Panc1 (cell line): Measurements from ENCODE around the gene PEX13. TPM values are rescaled to one million over a fixed set of nuclear protein-coding genes. Genes with fewer than 3 reads are reported as not detected.

Source experiments
- ATAC-seq: fragments of 200-7000 bp; cut with Tn5 transposase; 2 replicates; pipeline ENCODE4 v1.9.1; 2020; ENCODE audit warnings: mild to moderate bottlenecking, moderate library complexity
- BruUV-seq: library from RNA; stranded (reverse); fragments of 400-500 nt; replicated peaks from 2 replicates; lab custom pipeline; 2021; lab: Mats Ljungman, UMichigan
- CTCF ChIA-PET: fragments of 300-600 bp; sonication (Branson Sonifier 250); formaldehyde crosslinking; loops from one replicate; lab custom pipeline; 2022; ENCODE audit warnings: antibody characterized with exemption; lab: Charles Lee
- POLR2A ChIA-PET: fragments of 300-600 bp; sonication (Branson Sonifier 250); formaldehyde crosslinking; loops from one replicate; lab custom pipeline; 2022; ENCODE audit warnings: antibody characterized with exemption; lab: Charles Lee
- DNase-seq: peaks from one replicate; pipeline ENCODE4 v3.0.0-alpha.2; 2010; ENCODE audit warnings: low read depth, low spot score
- H3K27ac ChIP-seq: 2 replicates; pipeline ENCODE4 v1.5.1; 2011; ENCODE audit warnings: mild to moderate bottlenecking, low read length, inconsistent platforms
- H3K27me3 ChIP-seq: fragments of 200-500 bp; sonication (Bioruptor generic); 2 replicates; pipeline ENCODE4 v1.6.0; 2014; ENCODE audit warnings: low read length, inconsistent platforms; ENCODE audit not compliant: control insufficient read depth, insufficient read depth
- H3K36me3 ChIP-seq: fragments of 200-500 bp; sonication (Bioruptor generic); 2 replicates; pipeline ENCODE4 v1.5.1; 2014; ENCODE audit warnings: inconsistent platforms, mild to moderate bottlenecking, low read length, moderate library complexity; ENCODE audit not compliant: control insufficient read depth, insufficient read depth
- H3K4me1 ChIP-seq: 2 replicates; pipeline ENCODE4 v1.5.1; 2011; ENCODE audit warnings: inconsistent platforms, mild to moderate bottlenecking, low read length, moderate library complexity; ENCODE audit not compliant: control insufficient read depth, insufficient read depth
- H3K4me3 ChIP-seq, 2 experiments: 2 replicates each; pipeline ENCODE4 v1.5.1; 2011 to 2012; ENCODE audit warnings: low read depth in 2 of 2, low read length in 2 of 2, mild to moderate bottlenecking in 2 of 2, inconsistent platforms in 1 of 2, moderate library complexity in 1 of 2
- H3K9me3 ChIP-seq: fragments of 200-500 bp; sonication (Bioruptor generic); 2 replicates; pipeline ENCODE4 v1.5.1; 2014; ENCODE audit warnings: low read depth, mild to moderate bottlenecking, inconsistent platforms, low read length, moderate library complexity; ENCODE audit not compliant: control insufficient read depth, insufficient read depth
- CTCF ChIP-seq: fragments of 450-650 bp; IDR thresholded peaks from 2 replicates; pipeline ENCODE4 v1.5.1; 2017; ENCODE audit warnings: mild to moderate bottlenecking
- POLR2AphosphoS5 ChIP-seq: IDR thresholded peaks from 2 replicates; pipeline ENCODE4 v1.6.1; 2012; ENCODE audit warnings: mild to moderate bottlenecking, low read depth, low read length, moderate library complexity
- REST ChIP-seq, 2 experiments: IDR thresholded peaks; 2 replicates each; pipeline ENCODE4 v1.6.1; 2011 to 2012; ENCODE audit warnings: low read depth in 2 of 2, control low read depth in 1 of 2, low read length in 1 of 2, mild to moderate bottlenecking in 1 of 2, moderate library complexity in 1 of 2; ENCODE audit not compliant: insufficient read depth in 1 of 2
- SIN3A ChIP-seq: IDR thresholded peaks from 2 replicates; pipeline ENCODE4 v1.6.1; 2012; ENCODE audit warnings: low read depth, mild to moderate bottlenecking, low read length, moderate library complexity, borderline replicate concordance; ENCODE audit not compliant: insufficient read depth
- TCF7L2 ChIP-seq: IDR thresholded peaks from 2 replicates; pipeline ENCODE4 v1.6.1; 2011; ENCODE audit warnings: mild to moderate bottlenecking, low read depth, low read length, inconsistent platforms
- in situ Hi-C: cut with HindIII; loops from 2 replicates; pipeline ENCODE4 v1.10.0; 2016; ENCODE audit warnings: low sequenced_read_pairs, low pct_unique_long_range_greater_than_20kb
- intact Hi-C: fragments of 100-400 bp; cut with micrococcal nuclease; formaldehyde crosslinking; loops from one replicate; pipeline ENCODE4 v1.10.0; 2022; ENCODE audit not compliant: unreplicated experiment
- total RNA-seq: library from RNA; stranded (reverse); gene quantifications from one replicate; pipeline ENCODE4 v1.2.1, GENCODE V29; 2021; ENCODE audit not compliant: unreplicated experiment

PEX13 gene
- total RNA-seq, 1 experiment from 2014 or later: 24.7 TPM

DNA sequence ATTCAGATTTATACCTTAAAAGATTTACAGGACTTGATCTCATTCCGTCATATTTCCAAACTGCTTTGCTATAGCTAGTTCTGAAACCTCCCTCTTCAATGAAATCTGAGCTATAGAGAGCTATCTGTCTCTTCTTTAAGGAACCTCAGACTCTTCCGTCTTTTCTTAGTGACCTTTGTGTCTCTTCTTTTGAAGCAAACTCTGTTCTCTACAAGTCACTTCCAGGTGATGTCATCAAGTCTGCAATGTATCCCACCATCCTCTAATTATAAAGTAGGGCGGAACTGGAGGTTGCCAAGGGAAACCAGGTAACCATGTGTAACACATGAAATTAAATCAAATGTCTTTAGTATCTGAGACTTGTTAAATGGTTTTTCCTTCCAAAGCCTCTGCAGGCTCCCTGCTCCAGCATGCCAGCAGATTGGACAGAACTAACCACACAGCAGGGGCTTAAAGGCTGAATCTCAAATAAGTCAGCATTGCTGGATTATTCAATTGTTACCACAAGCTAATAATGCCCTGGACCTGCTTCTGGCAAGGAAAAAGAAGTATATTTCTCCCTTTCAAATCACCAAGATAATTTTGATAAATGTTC lies 41.2 kb upstream of the PEX13 start:
- no peaks in the 10 kb centered on the region for H3K27me3 ChIP-seq
- H3K36me3 ChIP-seq: no peaks in the 10 kb centered on the region
- intact Hi-C loops (no loop called here), in situ Hi-C loops (no loop called here)
- no TSS peak for BruUV-seq
- ChIA-PET CTCF (no interaction called here), POLR2A (no interaction called here)
- H3K27ac ChIP-seq: no peak overlapping the region
- H3K9me3 ChIP-seq: no peaks in the 10 kb centered on the region
- DNase-seq (no peak), ATAC-seq (no peak)
- H3K4me3 ChIP-seq: no peak overlapping the region
- TF ChIP-seq TCF7L2: no peak
- no peak for TF ChIP-seq CTCF
- no peak for TF ChIP-seq REST (IDR thresholded peaks at IDR 0.05; ENCODE audit: insufficient read depth in 1 of 2, low read depth in 2 of 2, low read length in 1 of 2)
- no peak for TF ChIP-seq POLR2AphosphoS5
- no peaks in the 10 kb centered on the region for H3K4me1 ChIP-seq

- intact Hi-C loops: no loop called here
- Histone ChIP-seq H3K36me3 (no peaks in the 10 kb centered on the region), H3K4me1 (no peaks in the 10 kb centered on the region), H3K27me3 (no peaks in the 10 kb centered on the region), H3K27ac (no peak overlapping the region), H3K4me3 (no peak overlapping the region), H3K9me3 (no peaks in the 10 kb centered on the region)
- ChIA-PET POLR2A (no interaction called here), CTCF (no interaction called here)
- in situ Hi-C loops: no loop called here
- BruUV-seq: no TSS peak
- no peak for DNase-seq
- ATAC-seq: no peak
- TF ChIP-seq POLR2AphosphoS5 (no peak), TCF7L2 (no peak), SIN3A (no peak), REST (IDR thresholded peaks at IDR 0.05; ENCODE audit: insufficient read depth in 1 of 2, low read depth in 2 of 2, low read length in 1 of 2) (no peak), CTCF (no peak)
These were observed 40.5 kb upstream of the PEX13 start for GRCh38 chr2:60976875-60977561.
